ENCODE measurements around the gene SCCPDH.

Gene SCCPDH

GRCh38 chr1:246786606-246787238 is 62.5 kb downstream of the SCCPDH start:
- DNase-seq: peak; percentile 10 to 61

GRCh38 chr1:246787781-246788513 is 63.7 kb downstream of the SCCPDH start:
- DNase-seq: no peak

- DNase-seq: no peak
These were observed 64.7 kb downstream of the SCCPDH start for GRCh38 chr1:246788895-246789338.

DNA sequence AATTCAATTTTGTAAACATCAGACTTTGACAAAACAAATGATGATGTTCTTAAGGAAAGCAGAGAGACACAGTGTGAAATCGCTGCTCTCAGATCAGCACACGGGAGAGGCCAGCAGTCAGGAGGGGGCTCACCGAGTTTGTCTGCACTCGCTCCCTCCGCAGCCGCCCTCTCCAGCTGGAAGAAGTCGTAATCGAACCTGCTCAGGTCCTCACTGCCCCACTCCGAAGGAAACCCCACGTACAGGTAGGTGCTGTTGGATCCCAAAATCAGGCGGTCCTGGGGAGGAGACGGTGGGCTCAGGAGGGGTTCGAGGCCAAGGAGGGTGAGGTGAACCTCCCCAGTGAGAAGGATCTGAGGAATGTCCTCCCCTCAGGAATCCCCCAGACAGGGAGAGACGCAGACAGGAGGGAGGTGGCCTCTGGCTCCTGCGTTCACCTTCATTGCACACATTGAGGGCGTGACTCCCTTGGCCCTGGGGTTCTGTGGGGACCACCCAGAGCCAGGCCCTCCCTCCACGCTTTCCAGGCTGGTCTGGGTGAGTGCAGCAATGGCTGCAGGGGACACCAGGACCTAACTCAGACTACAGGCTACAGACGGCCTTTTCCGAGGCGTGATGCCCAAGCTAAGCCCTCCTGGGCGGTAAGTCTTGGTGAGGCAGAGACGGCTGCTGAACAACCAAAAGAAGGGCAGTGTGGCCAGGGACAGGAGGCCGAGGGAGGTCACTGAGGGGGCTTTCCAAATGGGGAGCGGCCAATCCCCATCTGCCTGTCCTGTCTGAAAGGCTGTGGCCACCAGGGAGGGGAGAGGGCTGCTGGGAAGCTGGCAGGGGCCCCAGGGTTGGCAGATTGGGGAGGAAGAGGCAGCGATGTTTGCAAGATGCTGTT is 65.5 kb downstream of the SCCPDH start:
- no peak for DNase-seq

- DNase-seq: no peak
These were observed 66.2 kb downstream of the SCCPDH start for GRCh38 chr1:246790364-246790763.

- no peak for DNase-seq
These were observed 66.6 kb downstream of the SCCPDH start for GRCh38 chr1:246790833-246791232.

- DNase-seq: no peak
These were observed 67.2 kb downstream of the SCCPDH start for GRCh38 chr1:246791303-246791918.

DNA sequence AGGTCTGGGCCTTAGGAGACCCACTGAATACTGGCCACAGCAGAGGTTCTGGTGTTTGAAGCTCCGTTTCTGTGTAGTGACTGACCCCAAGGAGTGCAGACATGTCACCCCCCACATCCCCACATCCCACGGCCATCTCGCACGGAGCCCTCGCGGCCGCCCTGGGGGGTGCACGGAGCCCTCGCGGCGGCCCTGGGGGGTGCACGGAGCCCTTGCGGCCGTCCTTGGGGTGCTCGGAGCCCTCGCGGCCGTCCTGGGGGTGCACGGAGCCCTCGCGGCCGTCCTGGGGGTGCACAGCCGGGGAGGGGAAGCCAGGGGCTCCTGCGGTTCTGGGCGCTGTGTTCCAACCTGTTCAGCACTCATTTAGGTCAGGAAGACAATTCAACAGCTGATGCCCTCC is 68.4 kb downstream of the SCCPDH start:
- no peak for DNase-seq

GRCh38 chr1:246793356-246793896 is 69.2 kb downstream of the SCCPDH start:
- DNase-seq: no peak

DNA sequence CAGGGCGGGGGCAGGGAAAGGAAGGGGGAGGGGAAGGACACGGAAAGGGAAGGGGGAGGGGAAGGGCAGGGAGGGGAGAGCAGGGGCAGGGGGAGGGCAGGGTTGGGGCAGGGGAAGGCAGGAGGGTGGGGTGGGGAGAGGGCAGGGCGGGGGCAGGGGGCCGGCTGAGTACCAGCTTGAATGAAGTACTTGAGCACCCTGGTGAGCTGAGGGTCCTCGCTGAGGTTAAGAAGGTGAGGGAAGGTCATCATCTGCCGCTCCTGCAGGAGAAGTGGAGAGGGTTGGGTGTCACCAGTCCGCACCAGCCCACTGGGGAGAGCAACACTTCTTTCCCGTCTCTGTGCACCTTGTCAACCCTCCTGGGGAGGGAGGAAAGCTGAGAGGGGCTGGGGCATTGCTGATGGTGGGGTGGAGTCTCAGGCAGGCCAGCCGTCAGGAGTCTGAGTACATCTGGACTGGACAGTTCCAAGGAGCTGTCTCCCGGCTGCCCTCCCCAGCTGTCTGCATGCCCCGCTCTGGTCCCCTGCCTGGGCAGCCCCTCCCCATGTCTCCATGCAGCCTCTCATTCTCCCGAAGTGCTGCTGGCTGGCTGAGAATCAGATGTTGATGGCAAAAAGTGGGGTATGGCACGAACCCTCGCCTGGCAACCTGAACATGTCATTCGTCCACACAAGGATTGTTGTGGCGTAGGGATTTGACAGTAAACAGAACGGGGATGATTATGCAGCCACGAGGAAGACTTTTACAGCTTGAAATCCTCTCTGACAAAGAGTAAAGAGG is 70.0 kb downstream of the SCCPDH start:
- DNase-seq: no peak

- DNase-seq: no peak
These were observed 70.8 kb downstream of the SCCPDH start for GRCh38 chr1:246794828-246795671.

GRCh38 chr1:246795906-246796694 is 71.9 kb downstream of the SCCPDH start:
- DNase-seq: no peak

GRCh38 chr1:246797157-246797556 is 72.9 kb downstream of the SCCPDH start:
- no peak for DNase-seq

- no peak for DNase-seq
These were observed 73.4 kb downstream of the SCCPDH start for GRCh38 chr1:246797597-246797996.

DNA sequence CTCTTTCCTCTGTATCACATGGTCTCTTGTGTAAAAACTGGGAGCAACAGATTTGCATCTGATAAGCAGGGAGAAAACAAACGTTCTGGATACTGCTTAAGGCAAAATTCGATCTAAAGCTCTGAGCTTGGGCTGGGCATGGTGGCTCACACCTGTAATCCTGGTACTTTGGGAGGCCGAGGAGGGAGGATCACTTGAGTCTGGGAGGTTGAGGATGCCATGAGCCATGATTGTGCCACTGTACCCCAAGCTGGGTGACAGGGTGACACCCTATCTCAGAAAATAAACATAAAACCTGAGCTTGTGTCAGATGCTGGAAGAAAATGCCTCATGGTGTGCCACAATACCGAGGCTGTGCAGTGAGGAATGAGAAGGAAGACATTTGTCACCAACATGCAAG is 73.9 kb downstream of the SCCPDH start:
- DNase-seq: no peak

- DNase-seq: no peak
These were observed 74.6 kb downstream of the SCCPDH start for GRCh38 chr1:246798606-246799496.

GRCh38 chr1:246800356-246800755 is 76.1 kb downstream of the SCCPDH start:
- no peak for DNase-seq

DNA sequence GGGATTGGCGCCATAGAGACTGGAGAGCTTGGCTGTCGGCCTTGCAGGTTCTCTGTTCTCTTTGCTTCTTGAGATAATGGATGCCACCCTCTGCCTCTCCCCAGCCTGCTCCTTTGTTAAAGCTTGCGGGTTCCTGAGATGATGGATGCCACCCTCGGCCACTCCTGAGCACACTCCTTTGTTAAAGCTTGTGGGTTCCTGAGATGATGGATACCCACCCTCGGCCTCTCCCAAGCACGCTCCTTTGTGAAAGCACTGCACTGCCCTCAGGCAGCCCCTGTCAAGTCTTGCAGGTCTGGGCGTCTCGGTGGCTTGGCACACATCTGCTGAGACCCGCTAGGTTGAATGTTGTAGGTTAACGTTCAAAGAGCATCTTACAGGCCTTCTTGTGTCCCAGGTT is 76.5 kb downstream of the SCCPDH start:
- DNase-seq: no peak
